AG08396 (cell line): ENCODE measurements around the gene SLC12A2.

Source experiments
- DNase-seq: peaks from one replicate; pipeline ENCODE4 v3.0.0; 2012; ENCODE audit warnings: low spot score, mixed read lengths

Gene SLC12A2

DNA sequence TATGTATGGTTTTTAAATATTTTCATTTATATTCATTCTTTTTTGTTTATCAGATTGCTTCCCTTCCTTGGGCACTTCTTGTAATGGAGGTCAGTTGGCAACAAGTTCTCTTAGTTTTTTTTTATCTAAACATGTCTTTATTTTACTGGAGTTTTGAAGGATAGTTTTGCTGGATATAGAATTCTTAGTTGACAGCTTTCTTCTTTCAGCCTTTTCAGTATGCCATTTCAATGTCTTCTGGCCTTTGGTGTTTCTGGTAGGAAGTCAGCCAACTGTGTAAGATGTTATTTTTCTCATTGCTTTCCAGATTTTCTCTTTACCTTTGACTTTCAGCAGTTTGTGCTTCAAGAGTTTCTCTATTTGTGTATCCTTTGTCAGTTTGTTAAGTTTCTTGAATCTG, 14.2 kb downstream of the SLC12A2 start:
- DNase-seq = no peak

DNA sequence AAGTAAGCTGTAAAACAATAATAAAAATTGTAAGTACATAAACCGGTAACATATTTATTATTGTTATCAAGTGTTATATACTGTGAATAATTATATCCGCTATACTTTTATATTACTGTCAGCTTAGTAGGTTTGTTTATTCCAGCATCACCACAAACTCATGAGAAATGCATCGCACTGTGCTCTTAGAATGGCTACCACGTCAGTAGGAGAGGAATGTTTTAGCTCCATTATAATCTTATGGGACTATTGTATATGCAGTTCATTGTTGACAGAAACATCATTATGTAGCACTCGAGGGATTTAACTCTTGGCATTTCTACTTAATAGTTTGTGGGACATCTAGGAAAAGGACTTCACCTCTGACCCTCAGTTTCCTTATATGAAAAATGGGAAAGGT, 16.4 kb downstream of the SLC12A2 start:
- no peak for DNase-seq

DNA sequence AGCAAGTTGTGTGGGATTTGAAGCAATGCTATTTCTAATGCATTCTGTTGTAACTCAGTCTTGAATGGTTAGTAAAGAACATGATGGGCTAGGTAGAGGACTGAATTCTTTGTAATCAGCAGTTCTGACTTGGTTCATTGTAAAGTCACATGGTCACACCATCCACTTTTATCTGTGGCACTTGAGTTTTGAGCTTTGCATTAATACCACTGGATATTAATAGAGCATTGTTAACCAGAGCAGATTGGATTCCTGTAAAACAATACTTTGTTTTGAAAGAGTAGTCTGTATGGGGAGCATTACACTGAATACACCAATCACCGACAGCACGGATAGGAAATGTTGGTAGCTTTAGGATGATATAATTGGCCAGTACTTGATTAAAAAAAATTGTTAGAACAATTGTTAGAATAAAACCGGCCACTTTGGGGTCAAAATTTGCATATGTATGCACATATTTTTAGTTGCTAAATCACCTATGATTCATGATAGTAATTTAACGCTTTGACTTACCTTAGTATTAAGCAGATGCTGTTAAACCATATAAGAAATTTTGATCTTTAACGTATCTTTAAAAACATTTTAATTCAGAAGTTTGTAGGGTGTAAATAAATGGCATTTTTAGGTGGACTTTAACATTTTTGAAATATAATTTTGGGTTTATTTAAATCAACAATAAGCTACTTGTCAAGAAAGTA, 17.4 kb downstream of the SLC12A2 start:
- no peak for DNase-seq

DNA sequence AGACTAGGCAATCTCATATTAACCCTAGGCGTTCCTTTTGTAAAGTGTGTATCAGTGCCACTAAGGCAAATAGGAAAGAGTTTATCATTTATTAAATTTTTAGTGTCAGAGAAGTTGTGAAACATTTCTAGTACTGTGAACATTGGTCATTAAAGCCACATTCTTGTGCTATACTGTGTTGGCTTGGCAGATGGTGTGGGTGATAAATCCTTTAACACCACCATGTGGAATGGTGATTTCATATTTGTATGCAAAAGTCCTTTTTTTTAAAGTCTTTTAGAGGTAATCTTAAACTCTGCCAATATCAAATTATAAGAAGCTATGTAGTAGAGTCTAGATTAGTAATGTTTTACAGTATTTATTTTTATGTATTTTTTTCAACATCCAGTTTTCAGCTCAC, 18.1 kb downstream of the SLC12A2 start:
- no peak for DNase-seq

DNA sequence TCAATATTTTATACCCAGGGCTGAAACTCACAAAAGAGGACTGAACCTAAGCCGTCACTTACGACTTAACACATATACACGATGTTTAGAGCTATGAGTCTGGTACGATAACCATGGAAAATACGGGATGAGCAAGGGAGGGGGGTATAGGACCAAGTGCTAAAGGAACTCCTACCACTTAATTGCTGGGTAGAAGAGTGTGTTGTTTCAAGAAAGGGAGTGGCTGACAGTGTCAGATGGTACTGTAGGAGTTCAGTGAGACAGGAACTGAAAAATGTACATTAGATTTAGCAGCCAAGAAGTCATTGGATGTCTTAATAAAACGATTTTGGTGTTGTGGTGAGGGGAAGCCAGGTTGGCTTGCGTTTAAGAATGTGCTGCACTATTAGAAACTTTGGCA, 21.6 kb downstream of the SLC12A2 start:
- no peak for DNase-seq

DNA sequence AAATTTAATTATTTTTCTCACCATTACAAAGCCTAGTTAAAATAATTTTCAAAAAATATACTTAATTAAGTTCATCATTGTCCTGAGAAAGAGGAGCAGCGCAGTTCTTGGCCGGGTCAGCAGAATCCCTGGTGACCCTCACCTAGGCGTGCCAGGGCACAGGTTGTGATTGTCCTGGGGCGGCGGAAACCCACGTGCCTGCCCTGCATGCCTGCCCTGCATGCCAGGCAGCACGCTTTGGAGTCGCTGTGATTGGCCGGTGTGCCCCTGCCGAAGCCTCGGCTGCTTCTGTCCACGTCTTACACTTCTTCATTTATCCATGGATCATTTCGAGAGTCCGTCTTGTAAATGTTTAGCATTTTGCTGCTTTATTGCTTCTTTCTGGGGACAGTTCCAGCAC, 25.6 kb downstream of the SLC12A2 start:
- no peak for DNase-seq

DNA sequence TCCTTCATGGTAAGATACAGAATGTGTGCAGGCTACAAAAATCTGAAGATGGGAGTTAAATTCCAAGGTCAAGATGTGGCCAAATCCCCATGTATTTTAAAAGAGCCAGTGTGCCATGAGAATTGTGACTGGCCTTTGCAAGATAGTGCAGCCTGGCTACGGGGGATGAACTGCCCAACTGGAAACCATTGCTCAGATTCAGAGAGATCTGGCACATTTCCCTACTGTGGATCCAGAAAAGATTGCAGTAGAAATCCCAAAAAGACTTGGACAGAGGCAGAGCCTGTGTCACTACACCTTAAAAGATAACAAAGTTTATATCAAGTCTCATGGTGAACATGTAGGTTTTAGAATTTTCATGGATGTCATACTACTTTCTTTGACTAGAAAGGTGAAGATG, 26.2 kb downstream of the SLC12A2 start:
- DNase-seq = no peak

DNA sequence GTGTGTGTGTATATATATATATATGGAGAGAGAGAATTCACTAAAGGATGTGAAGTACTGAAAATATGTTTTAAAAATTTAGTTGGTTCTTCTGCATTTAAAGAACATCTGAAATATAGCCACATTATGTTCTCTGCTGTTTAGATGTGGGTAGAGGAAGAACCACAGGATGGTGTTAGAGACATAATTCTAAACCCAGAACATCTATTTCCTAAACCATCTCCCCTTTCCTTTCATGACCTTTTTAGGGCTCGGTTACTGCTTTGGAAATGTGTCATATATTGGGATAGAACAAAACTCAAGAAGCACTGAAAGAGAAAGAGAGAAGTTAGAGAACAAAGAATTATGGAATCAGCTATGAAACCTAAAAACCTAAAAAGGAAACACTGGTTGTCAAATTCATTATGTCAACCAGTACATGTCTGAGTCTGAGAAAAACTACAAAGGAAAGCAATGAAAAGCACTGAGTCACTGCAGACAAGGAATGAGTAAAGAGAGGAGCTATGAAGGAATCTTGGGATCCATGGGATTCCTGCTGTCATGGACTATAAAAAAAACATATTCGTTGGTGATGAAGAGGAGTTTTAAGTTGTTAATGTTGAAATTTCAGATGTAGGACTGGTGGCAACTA, 28.4 kb downstream of the SLC12A2 start:
- peak; percentile 27 for DNase-seq

DNA sequence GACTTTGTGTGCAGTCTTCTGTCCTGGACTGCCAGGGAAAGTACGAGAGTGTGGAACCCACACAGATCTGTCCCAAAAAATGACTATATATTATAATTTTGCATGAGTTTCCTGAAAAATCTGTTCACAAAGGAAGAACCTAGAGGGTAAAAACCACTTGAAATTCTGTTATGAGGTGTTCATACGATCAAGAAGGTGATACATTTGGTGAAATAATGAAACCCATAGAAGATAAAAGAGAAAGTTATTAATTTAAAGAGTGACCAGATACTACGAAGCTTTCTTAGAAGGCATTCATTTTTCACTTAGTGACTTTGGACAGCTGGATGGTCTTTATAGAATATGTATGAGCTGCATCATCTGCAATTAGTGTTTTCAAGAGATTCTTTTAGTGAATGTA, 32.9 kb downstream of the SLC12A2 start:
- no peak for DNase-seq

DNA sequence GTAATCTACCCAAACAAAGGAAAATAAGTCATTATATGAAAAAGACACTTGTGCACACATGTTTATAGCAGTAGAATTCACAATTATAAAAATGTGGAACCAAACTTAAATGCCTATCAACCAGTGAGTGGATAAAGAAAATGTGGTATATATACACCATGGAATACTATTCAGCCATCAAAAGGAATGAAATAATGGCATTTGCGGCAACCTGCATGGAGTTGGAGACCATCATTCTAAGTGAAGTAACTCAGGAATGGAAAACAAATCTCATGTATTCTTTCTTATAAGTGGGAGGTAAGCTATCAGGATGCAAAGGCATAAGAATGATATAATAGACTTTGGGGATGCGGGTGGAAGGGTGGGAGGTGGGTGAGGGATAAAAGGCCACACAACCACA, 34.6 kb downstream of the SLC12A2 start:
- no peak for DNase-seq

DNA sequence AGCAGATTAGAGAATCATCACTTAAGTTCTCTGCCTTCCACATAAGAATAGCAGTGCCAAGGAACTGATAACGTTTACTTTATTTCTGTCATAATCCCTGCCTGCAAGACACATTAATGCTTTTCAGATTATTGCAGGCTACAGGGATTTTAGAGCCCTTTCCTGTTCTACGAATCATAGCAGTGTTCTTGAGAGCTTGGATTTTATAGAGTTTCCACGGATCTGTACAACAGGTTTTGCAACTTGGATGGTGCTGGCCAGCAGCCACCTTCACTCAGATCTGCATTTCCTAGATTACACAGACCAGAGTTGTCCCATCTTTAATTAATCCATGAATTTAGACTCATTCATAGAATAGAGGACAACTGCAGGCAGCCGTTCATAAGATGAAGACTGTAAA, 38.1 kb downstream of the SLC12A2 start:
- DNase-seq = no peak

DNA sequence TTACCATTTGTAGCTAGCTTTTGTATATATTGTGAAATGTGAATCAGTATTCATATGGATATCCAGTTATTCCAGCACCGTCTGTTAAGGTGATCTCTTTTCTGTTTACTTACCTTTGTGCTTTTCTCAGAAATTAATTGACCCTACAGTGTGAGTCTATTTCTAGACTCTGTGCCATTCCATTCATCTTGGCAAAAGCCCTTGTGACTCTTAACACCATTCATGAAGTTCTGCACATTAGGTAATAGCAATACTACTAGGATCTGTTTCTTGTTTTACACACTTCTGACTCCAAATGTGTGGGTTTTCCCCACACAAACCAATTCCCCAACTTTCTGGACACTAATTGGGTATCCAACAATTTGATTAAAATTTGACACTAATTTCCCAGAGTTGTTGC, 40.4 kb downstream of the SLC12A2 start:
- no peak for DNase-seq

DNA sequence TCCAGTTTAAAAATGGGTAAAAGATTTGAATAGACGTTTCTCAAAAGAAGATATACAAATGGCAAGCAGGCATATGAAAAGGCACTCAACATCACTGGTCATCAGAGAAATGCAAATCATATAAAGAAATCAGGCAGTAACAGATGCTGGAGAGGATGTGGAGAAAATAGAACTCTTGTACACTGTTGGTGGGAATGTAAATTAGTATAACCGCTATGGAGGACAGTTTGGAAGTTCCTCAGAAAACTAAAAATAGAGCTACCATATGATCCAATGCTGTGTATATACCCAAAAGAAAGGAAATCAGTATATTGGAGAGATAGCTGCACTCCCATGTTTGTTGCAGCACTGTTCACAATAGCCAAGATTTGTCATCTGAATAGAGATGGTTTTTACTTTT, 42.7 kb downstream of the SLC12A2 start:
- no peak for DNase-seq

DNA sequence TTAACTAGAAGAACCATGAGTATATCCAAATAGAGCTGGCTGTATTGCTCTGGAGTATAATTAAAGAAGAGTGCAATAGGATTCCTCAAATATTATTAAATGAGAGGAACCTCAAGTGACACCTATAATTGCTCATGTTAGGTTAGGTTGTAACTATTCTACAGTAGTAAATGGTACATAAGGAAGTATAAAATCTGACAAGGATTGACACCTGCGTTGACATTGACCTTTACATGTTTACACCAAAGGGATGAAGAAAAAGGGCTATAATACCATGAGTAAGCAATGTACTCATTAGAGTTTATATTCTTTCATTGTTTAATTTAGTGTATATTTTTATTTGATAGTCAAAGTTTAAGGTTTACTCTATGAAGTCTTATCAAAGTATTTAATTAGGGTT, 48.9 kb downstream of the SLC12A2 start:
- DNase-seq = no peak

DNA sequence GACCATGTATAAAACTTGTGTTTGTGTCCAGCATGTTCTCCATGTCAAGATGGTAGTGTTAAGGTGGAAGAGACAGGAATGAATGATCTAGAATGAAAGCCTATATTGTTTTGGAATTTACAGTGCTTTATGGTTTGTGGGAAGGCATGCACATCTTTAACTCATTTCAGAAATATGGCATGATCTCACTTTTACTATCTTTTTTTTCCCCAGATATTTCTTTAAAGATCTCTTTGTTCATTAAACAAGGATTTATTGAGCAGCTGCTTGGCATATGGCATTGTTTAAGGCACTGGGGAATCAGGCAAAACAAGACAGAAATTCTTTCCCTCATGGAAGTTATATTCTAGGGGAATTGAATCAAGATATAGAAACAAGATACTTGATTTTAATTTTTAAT, 51.7 kb downstream of the SLC12A2 start:
- no peak for DNase-seq

DNA sequence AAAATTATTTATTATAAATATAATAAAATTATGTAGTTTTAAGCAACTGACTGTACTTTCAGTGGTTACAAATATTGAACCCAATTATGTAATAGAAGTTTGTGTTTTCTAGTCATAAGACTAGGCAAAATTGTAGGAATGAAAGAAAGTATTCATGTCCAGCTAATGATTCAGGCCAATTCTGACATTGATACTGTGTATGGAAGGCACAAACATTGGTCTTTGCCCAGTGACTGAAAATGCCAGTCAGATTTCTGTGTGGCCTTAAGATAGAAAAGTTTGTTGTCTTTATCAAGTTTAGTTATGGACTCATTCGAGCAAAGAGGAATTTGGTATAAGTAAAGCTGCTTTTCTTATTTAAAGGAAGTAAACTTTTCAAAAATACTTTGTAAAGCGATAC, 60.3 kb downstream of the SLC12A2 start:
- no peak for DNase-seq

DNA sequence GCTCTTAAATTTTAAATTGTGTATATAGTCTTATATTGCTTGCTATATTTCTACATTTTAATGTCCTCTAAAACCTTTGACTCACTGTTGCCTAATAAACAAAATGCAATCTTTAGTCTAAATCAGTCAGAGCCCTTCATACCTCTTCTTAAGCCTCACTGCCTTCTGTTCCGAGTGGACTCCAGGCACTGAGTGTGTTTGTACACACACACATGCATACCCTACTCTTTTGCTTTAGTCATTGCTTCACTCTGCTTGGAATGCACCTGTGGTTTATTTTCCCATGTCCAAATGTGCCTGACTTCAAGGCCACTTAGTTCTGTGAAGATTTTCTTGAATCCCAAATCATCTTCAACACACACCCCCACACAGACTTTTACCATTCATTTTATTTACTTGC, 60.9 kb downstream of the SLC12A2 start:
- DNase-seq = peak; percentile 13

DNA sequence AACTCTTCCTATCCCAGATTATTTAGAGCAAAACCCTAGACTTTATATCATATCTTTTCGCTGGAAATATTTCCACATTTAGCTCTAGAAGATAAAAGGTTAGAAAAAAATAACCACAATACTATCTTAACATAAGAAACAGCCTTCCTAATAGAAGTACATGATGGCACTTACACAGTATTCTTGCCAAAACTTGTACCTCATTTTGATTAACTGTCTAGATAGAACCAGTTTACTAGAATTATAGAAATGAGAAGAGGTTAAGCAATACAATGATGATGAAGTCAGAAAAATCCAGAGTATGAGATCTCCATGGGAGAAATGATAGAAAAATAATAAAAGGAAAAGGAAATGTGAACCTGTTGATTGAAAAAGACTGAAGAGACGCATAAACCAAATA, 63.1 kb downstream of the SLC12A2 start:
- no peak for DNase-seq

DNA sequence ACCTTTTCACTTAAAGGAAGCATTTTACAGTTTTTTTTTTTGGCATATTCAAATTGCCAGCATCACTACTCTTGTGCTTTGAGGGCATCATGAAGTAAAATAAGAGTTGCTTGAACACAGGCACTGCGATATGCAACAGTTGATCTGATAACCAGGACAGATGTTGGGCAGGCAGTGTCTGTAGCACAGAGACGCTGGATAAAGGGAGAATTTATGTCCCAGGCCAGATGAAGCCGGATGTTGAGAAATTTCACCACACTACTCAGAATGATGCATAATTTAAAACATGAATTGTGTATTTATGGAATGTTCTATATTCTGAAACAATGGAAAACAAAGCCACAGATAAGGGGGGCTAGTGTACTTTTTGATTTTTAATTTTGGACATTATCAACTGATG, 71.4 kb downstream of the SLC12A2 start:
- no peak for DNase-seq

DNA sequence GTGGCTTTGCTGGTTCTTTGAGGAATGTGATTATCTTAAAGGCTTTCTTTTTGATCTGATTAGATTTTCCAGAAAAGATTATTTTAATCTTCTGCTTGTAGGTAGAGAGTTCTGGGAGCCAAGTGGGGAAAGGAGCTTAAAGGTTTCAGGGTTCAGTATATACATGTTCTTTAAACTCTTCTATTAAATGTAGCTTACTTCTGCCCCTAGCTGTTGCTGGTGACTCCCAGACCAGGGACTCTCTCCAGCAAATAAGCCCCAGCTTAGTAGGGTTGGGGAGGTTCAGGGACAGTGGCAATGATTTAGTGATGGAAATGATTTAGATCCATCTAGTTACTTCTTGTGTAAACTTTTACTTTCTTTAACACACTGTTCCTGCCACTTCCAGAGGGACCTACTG, 72.2 kb downstream of the SLC12A2 start:
- DNase-seq = no peak

DNA sequence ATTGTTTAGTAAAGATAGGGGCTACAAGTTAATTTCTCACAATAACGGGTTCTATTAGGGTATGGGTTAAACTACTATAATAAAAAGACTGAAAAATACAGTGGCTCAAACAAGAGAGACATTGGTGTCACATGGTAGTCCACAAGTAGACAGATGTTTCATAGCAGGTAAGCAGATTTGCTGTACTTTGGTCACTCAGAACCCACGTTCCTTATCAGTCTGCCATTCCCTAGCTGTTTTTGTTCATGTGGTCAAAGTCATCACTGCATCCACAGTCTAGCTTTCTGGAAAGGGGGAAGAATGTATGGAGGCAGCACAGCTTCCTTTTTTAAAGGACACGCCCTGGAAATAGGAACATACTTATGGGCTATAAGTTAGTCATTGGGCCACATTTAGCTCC, 73.0 kb downstream of the SLC12A2 start:
- no peak for DNase-seq

DNA sequence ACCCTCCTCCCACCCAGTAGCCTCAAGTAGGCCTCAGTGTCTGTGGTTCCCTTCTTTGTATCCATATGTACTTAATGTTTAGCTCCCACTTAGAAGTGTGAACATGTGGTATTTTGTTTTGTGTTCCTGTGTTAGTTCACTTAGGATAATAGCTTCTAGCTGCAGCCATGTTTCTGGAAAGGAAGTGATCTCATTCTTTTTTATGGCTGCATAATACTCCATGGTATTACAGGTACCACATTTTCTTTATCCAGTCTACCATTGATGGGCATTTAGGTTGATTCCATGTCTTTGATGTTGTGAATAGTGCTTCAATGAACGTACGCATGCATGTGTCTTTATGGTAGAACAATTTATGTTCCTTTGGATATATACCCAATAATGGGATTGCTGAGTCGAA, 74.8 kb downstream of the SLC12A2 start:
- DNase-seq = no peak

DNA sequence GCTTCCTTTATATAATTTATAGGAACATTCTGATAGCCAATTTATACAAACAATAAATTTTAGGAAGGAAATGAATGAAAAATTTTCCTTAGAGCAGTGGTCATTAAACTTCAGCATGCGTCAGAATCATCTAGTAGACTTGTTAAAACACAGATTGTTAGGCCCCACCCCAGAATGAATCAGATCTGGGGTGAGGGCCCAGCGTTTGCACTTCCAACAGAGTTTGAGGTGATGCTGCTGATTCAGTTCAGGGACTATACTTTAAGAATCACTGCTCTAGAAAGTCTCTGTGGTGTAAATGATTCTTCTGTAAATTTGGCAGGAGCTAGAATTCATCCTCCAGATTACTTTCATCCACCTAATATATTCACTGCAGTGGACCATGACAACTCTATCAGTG, 80.4 kb downstream of the SLC12A2 start:
- DNase-seq = peak; percentile 2

DNA sequence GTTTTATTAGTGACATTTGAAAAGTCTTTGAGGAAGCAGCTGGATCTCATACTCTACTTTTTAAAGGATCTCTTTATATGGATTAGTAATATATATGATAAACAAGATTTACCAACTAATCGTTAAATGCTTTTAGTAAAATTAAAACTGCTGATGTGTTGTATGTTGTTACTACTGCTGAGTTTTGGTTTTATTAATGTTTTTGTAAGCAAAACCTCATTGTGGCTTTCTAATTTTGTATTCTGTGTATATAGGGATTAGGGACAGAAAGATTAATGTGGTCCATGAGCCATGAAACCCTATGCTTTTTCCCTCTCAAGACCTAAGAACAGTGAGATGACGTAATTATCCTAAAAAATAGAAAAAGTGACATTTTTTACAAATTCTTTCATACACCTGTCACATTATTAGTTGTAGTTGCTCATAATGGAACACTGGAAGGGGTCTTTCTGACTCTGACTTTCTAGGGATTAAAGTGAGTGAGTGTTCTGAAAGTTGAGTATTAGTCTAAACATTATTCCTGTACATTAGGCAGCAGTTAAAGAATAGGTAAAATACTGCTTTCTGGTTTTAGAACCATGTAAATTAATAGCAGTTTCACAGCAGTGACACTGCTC, 85.9 kb downstream of the SLC12A2 start:
- no peak for DNase-seq
